ENCODE data around the gene THBS2.

The THBS2 gene

DNA sequence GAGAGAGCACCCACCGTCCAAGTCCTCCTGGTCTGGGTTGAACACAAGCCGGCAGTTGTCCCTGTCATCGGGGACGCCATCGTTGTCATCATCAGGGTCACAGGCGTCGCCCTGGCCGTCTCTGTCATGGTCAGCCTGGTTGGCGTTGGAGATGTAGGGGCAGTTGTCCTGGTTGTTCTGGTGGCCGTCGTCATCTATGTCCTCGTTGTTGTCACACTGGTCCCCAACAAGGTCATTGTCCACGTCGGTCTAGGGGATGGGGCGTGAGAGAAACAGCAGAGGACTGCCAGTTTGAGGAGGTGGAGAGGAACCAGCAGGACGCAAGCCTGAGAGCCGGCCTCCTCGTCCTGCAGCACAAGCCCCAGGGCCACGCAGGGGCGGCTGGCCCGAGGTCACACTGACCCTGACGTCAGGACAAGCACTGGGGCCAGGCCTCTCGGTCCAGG is 28.5 kb downstream of the THBS2 start:
- ATAC-seq: no peak
- TF ChIP-seq, protein P1, sequence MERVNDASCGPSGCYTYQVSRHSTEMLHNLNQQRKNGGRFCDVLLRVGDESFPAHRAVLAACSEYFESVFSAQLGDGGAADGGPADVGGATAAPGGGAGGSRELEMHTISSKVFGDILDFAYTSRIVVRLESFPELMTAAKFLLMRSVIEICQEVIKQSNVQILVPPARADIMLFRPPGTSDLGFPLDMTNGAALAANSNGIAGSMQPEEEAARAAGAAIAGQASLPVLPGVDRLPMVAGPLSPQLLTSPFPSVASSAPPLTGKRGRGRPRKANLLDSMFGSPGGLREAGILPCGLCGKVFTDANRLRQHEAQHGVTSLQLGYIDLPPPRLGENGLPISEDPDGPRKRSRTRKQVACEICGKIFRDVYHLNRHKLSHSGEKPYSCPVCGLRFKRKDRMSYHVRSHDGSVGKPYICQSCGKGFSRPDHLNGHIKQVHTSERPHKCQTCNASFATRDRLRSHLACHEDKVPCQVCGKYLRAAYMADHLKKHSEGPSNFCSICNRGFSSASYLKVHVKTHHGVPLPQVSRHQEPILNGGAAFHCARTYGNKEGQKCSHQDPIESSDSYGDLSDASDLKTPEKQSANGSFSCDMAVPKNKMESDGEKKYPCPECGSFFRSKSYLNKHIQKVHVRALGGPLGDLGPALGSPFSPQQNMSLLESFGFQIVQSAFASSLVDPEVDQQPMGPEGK (CRISPR knock-in tag; IDR thresholded peaks at IDR 0.05; ENCODE audit: borderline replicate concordance): no peak
- TF ChIP-seq ESRRG (CRISPR knock-in tag; IDR thresholded peaks at IDR 0.05) (no peak), TOX (CRISPR knock-in tag; IDR thresholded peaks at IDR 0.05; ENCODE audit: borderline replicate concordance) (no peak), ZFP30 (CRISPR knock-in tag; IDR thresholded peaks at IDR 0.05) (no peak), CSDC2 (CRISPR knock-in tag; IDR thresholded peaks at IDR 0.05) (no peak), ARNTL (CRISPR knock-in tag; IDR thresholded peaks at IDR 0.05; ENCODE audit: borderline replicate concordance, low read depth) (no peak), TCF4 (CRISPR knock-in tag; IDR thresholded peaks at IDR 0.05; ENCODE audit: borderline replicate concordance) (no peak), PPARA (CRISPR knock-in tag; IDR thresholded peaks at IDR 0.05; ENCODE audit: borderline replicate concordance) (no peak), ZFP3 (CRISPR knock-in tag; IDR thresholded peaks at IDR 0.05) (no peak), ZNF70 (CRISPR knock-in tag; IDR thresholded peaks at IDR 0.05) (no peak)
- TF ChIP-seq, protein P2, sequence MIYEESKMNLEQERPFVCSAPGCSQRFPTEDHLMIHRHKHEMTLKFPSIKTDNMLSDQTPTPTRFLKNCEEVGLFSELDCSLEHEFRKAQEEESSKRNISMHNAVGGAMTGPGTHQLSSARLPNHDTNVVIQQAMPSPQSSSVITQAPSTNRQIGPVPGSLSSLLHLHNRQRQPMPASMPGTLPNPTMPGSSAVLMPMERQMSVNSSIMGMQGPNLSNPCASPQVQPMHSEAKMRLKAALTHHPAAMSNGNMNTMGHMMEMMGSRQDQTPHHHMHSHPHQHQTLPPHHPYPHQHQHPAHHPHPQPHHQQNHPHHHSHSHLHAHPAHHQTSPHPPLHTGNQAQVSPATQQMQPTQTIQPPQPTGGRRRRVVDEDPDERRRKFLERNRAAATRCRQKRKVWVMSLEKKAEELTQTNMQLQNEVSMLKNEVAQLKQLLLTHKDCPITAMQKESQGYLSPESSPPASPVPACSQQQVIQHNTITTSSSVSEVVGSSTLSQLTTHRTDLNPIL (CRISPR knock-in tag; IDR thresholded peaks at IDR 0.05; ENCODE audit: low read depth): no peak
- TF ChIP-seq, protein P3, sequence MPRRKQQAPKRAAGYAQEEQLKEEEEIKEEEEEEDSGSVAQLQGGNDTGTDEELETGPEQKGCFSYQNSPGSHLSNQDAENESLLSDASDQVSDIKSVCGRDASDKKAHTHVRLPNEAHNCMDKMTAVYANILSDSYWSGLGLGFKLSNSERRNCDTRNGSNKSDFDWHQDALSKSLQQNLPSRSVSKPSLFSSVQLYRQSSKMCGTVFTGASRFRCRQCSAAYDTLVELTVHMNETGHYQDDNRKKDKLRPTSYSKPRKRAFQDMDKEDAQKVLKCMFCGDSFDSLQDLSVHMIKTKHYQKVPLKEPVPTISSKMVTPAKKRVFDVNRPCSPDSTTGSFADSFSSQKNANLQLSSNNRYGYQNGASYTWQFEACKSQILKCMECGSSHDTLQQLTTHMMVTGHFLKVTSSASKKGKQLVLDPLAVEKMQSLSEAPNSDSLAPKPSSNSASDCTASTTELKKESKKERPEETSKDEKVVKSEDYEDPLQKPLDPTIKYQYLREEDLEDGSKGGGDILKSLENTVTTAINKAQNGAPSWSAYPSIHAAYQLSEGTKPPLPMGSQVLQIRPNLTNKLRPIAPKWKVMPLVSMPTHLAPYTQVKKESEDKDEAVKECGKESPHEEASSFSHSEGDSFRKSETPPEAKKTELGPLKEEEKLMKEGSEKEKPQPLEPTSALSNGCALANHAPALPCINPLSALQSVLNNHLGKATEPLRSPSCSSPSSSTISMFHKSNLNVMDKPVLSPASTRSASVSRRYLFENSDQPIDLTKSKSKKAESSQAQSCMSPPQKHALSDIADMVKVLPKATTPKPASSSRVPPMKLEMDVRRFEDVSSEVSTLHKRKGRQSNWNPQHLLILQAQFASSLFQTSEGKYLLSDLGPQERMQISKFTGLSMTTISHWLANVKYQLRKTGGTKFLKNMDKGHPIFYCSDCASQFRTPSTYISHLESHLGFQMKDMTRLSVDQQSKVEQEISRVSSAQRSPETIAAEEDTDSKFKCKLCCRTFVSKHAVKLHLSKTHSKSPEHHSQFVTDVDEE (CRISPR knock-in tag; IDR thresholded peaks at IDR 0.05): no peak
- TF ChIP-seq, protein P4, sequence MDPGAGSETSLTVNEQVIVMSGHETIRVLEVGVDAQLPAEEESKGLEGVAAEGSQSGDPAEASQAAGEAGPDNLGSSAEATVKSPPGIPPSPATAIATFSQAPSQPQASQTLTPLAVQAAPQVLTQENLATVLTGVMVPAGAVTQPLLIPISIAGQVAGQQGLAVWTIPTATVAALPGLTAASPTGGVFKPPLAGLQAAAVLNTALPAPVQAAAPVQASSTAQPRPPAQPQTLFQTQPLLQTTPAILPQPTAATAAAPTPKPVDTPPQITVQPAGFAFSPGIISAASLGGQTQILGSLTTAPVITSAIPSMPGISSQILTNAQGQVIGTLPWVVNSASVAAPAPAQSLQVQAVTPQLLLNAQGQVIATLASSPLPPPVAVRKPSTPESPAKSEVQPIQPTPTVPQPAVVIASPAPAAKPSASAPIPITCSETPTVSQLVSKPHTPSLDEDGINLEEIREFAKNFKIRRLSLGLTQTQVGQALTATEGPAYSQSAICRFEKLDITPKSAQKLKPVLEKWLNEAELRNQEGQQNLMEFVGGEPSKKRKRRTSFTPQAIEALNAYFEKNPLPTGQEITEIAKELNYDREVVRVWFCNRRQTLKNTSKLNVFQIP (CRISPR knock-in tag; IDR thresholded peaks at IDR 0.05; ENCODE audit: borderline replicate concordance, low read depth): no peak

DNA sequence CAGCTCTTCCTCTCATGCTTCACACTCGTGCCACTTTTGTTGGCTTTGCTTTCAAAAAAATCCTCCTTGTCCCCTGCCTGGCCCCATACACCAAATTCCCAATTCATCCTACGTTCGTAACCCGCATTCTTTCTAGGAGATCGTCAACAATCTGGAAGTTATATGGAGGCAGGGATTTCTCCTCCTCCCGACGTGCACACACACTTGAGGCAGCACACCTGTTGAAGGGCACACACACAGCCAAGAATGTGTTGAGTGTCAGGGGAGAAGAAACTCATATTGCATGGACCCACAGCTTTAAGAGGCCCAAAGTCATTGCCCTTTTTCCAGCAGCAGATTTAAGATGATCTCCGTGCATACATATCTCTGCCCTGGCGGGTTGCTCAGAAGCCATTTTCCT is 28.9 kb downstream of the THBS2 start:
- TF ChIP-seq, protein P1 (CRISPR knock-in tag; IDR thresholded peaks at IDR 0.05; ENCODE audit: borderline replicate concordance): no peak
- TF ChIP-seq ZNF565 (CRISPR knock-in tag; conservative IDR thresholded peaks at IDR 0.05; ENCODE audit: low read depth) (no peak), ZFP3 (CRISPR knock-in tag; IDR thresholded peaks at IDR 0.05) (no peak), ARNTL (CRISPR knock-in tag; IDR thresholded peaks at IDR 0.05; ENCODE audit: borderline replicate concordance, low read depth) (no peak), RARB (CRISPR knock-in tag; IDR thresholded peaks at IDR 0.05) (no peak), TCF4 (CRISPR knock-in tag; IDR thresholded peaks at IDR 0.05; ENCODE audit: borderline replicate concordance) (no peak), ZNF8 (CRISPR knock-in tag; IDR thresholded peaks at IDR 0.05) (no peak), OSR1 (CRISPR knock-in tag; IDR thresholded peaks at IDR 0.05) (no peak), ZNF70 (CRISPR knock-in tag; IDR thresholded peaks at IDR 0.05) (no peak), TOX (CRISPR knock-in tag; IDR thresholded peaks at IDR 0.05; ENCODE audit: borderline replicate concordance) (no peak), GLIS3 (CRISPR knock-in tag; IDR thresholded peaks at IDR 0.05) (no peak), PPARA (CRISPR knock-in tag; IDR thresholded peaks at IDR 0.05; ENCODE audit: borderline replicate concordance) (no peak)
- TF ChIP-seq, protein P2 (CRISPR knock-in tag; IDR thresholded peaks at IDR 0.05; ENCODE audit: low read depth): no peak
- TF ChIP-seq, protein P5, sequence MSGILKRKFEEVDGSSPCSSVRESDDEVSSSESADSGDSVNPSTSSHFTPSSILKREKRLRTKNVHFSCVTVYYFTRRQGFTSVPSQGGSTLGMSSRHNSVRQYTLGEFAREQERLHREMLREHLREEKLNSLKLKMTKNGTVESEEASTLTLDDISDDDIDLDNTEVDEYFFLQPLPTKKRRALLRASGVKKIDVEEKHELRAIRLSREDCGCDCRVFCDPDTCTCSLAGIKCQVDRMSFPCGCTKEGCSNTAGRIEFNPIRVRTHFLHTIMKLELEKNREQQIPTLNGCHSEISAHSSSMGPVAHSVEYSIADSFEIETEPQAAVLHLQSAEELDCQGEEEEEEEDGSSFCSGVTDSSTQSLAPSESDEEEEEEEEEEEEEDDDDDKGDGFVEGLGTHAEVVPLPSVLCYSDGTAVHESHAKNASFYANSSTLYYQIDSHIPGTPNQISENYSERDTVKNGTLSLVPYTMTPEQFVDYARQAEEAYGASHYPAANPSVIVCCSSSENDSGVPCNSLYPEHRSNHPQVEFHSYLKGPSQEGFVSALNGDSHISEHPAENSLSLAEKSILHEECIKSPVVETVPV (CRISPR knock-in tag; IDR thresholded peaks at IDR 0.05): no peak
- TF ChIP-seq, protein P4 (CRISPR knock-in tag; IDR thresholded peaks at IDR 0.05; ENCODE audit: borderline replicate concordance, low read depth): no peak
- no peak for ATAC-seq
